Ovary (tissue), 3 donors: ENCODE results near the gene RIMS1.

Source experiments
- CTCF ChIP-seq, 3 donors: fragments of 450-650 bp in 2 of 3; fragments of 200-600 bp in 1 of 3; IDR thresholded peaks; one replicate each; pipeline versions ENCODE4 v1.5.1 to v1.8.0; 2016 to 2022; ENCODE audit warnings: antibody characterized with exemption in 3 of 3, mild to moderate bottlenecking in 1 of 3
- EP300 ChIP-seq: sonication (generic); formaldehyde crosslinking; IDR thresholded peaks from one replicate; pipeline ENCODE4 v1.6.1; 2017; ENCODE audit warnings: antibody characterized with exemption
- POLR2A ChIP-seq: fragments of 450-650 bp; IDR thresholded peaks from one replicate; pipeline ENCODE4 v1.6.1; 2017; ENCODE audit warnings: antibody characterized with exemption, mild to moderate bottlenecking, moderate library complexity
- donor health status: DM: no; HTN: no; CAD: no.

- TF ChIP-seq CTCF (IDR thresholded peaks at IDR 0.05): no peak
- no peak for TF ChIP-seq POLR2A
- TF ChIP-seq EP300: no peak
These were observed 216.2 kb downstream of the RIMS1 start for GRCh38 chr6:72102561-72102960.
